SU-DHL-6 (cell line): ENCODE results near the gene SH3GL1.

Experiments
- CTCF ChIP-seq: fragments of 200-600 bp; sonication (generic); IDR thresholded peaks from one replicate; pipeline ENCODE4 v1.5.1; 2017; ENCODE audit warnings: antibody characterized with exemption, mild to moderate bottlenecking, low read length, moderate library complexity; ENCODE audit not compliant: insufficient read depth, poor library complexity, severe bottlenecking
- EZH2phosphoT487 ChIP-seq: fragments of 200-600 bp; sonication (generic), shearing (Covaris generic); conservative IDR thresholded peaks from 2 replicates; pipeline ENCODE4 v1.6.1; 2018; ENCODE audit warnings: mild to moderate bottlenecking, antibody characterized with exemption, low read length, moderate library complexity, mixed read lengths

- no peak for TF ChIP-seq EZH2phosphoT487
- no peak for TF ChIP-seq CTCF
Observed at GRCh38 chr19:4363571-4364304, 36.6 kb downstream of the SH3GL1 start.
